Ovary (tissue), 3 donors: ENCODE measurements around the gene JHY.

Experiments used
- EP300 ChIP-seq: sonication (generic); formaldehyde crosslinking; IDR thresholded peaks from one replicate; pipeline ENCODE4 v1.6.1; 2017; ENCODE audit warnings: antibody characterized with exemption
- POLR2A ChIP-seq: fragments of 450-650 bp; IDR thresholded peaks from one replicate; pipeline ENCODE4 v1.6.1; 2017; ENCODE audit warnings: antibody characterized with exemption, mild to moderate bottlenecking, moderate library complexity
- TF ChIP-seq, protein P1 (sequence below), 3 donors: fragments of 450-650 bp in 2 of 3; fragments of 200-600 bp in 1 of 3; IDR thresholded peaks; one replicate each; pipeline versions ENCODE4 v1.5.1 to v1.8.0; 2016 to 2022; ENCODE audit warnings: antibody characterized with exemption in 3 of 3, mild to moderate bottlenecking in 1 of 3
- donor health status: DM: no; HTN: no; CAD: no.

DNA sequence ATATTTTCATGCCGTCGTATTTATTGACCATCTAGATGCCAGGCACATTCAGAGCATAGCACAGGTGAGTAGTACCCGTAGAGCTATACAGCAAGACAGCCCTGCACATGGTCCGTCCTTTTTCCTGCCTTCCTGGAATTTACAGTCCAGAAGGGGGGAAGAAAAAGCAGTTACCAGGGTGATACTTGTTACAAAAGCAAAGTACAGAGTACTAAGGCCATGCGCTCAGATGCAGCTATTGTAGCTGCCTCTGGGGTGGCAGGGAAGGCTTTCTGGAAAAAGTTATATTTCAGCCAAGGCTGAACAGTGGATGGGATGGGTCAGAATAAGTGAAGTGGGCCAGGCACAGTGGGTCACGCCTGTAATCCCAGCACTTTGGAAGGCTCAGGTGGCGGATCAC, 36.2 kb downstream of the JHY start:
- TF ChIP-seq, protein P1, sequence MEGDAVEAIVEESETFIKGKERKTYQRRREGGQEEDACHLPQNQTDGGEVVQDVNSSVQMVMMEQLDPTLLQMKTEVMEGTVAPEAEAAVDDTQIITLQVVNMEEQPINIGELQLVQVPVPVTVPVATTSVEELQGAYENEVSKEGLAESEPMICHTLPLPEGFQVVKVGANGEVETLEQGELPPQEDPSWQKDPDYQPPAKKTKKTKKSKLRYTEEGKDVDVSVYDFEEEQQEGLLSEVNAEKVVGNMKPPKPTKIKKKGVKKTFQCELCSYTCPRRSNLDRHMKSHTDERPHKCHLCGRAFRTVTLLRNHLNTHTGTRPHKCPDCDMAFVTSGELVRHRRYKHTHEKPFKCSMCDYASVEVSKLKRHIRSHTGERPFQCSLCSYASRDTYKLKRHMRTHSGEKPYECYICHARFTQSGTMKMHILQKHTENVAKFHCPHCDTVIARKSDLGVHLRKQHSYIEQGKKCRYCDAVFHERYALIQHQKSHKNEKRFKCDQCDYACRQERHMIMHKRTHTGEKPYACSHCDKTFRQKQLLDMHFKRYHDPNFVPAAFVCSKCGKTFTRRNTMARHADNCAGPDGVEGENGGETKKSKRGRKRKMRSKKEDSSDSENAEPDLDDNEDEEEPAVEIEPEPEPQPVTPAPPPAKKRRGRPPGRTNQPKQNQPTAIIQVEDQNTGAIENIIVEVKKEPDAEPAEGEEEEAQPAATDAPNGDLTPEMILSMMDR (IDR thresholded peaks at IDR 0.05) = no peak
- TF ChIP-seq POLR2A = no peak
- no peak for TF ChIP-seq EP300
